SK-N-SH (cell line): ENCODE results near the gene RASD2.

Experiments
- CHD2 ChIP-seq: fragments of 150-350 bp; IDR thresholded peaks from 2 replicates; pipeline ENCODE4 v1.6.1; 2018; ENCODE audit warnings: low read length; ENCODE audit not compliant: partially characterized antibody
- CTCF ChIP-seq: fragments of 200-600 bp; sonication (generic); IDR thresholded peaks from 2 replicates; pipeline ENCODE4 v1.6.1; 2017; ENCODE audit warnings: antibody characterized with exemption, mild to moderate bottlenecking, moderate library complexity
- EP300 ChIP-seq, 2 experiments: IDR thresholded peaks; 2 replicates each; pipeline versions ENCODE4 v1.4.0 to v1.6.1; 2012; ENCODE audit warnings: borderline replicate concordance in 1 of 2, low read depth in 1 of 2, low read length in 1 of 2
- EZH2phosphoT487 ChIP-seq: fragments of 200-600 bp; sonication (generic); IDR thresholded peaks from 2 replicates; pipeline ENCODE4 v1.6.1; 2017; ENCODE audit warnings: low read depth, mixed run types, mild to moderate bottlenecking, antibody characterized with exemption, moderate library complexity, borderline replicate concordance
- FOXM1 ChIP-seq: IDR thresholded peaks from 2 replicates; pipeline ENCODE4 v1.4.0; 2012; ENCODE audit warnings: low read depth, mild to moderate bottlenecking
- GABPA ChIP-seq: IDR thresholded peaks from 2 replicates; pipeline ENCODE4 v1.4.0; 2012; ENCODE audit warnings: low read depth, mild to moderate bottlenecking
- JUND ChIP-seq: IDR thresholded peaks from 2 replicates; pipeline ENCODE4 v1.4.0; 2012
- NFIC ChIP-seq: IDR thresholded peaks from 2 replicates; pipeline ENCODE4 v1.4.0; 2012; ENCODE audit warnings: borderline replicate concordance
- RAD21 ChIP-seq: IDR thresholded peaks from 2 replicates; pipeline ENCODE4 v1.6.1; 2012; ENCODE audit warnings: mild to moderate bottlenecking, low read length
- RFX5 ChIP-seq: IDR thresholded peaks from 2 replicates; pipeline ENCODE4 v1.6.1; 2012; ENCODE audit warnings: mild to moderate bottlenecking, improper control_type of control experiment, low read length
- SIN3A ChIP-seq: IDR thresholded peaks from 2 replicates; pipeline ENCODE4 v1.6.1; 2012; ENCODE audit warnings: low read depth, mild to moderate bottlenecking, low read length, moderate library complexity, borderline replicate concordance
- TAF1 ChIP-seq: IDR thresholded peaks from 2 replicates; pipeline ENCODE4 v1.6.1; 2012; ENCODE audit warnings: low read depth, mild to moderate bottlenecking, low read length, moderate library complexity, borderline replicate concordance
- ZBTB33 ChIP-seq: IDR thresholded peaks from 2 replicates; pipeline ENCODE4 v1.4.0; 2012; ENCODE audit warnings: low read depth, borderline replicate concordance
- TF ChIP-seq, protein P1 (sequence below): fragments of 150-350 bp; IDR thresholded peaks from 2 replicates; pipeline ENCODE4 v1.6.1; 2017; ENCODE audit warnings: antibody characterized with exemption, low read length, low read depth, borderline replicate concordance

DNA sequence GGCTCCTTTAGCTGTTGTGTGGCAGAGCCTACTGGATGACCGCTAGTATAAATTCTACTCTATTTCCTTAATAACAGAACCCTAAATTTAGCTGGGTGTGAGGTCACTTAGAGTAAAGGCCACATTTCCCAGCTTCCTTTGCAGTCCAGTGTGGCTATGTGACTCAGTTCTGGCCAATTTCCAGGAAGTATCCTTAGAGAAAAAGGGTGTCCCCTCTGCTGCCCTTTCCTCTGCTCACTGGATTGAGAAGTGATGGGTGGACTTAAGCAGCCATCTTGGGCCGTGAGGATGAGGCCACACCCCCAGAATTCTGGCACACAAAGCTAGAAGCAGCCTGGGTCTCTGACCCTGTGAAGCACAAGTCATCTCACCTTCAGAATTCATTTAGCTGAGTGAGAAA lies 11.7 kb upstream of the RASD2 start:
- TF ChIP-seq CHD2 = no peak
- no peak for TF ChIP-seq RFX5
- TF ChIP-seq ZBTB33 = no peak
- TF ChIP-seq CTCF = no peak
- no peak for TF ChIP-seq TAF1
- TF ChIP-seq EP300 (IDR thresholded peaks at IDR 0.05; ENCODE audit: borderline replicate concordance in 1 of 2, low read depth in 1 of 2, low read length in 1 of 2) = no peak
- no peak for TF ChIP-seq RAD21
- no peak for TF ChIP-seq SIN3A
- TF ChIP-seq NFIC = no peak
- TF ChIP-seq FOXM1 = no peak
- no peak for TF ChIP-seq JUND
- no peak for TF ChIP-seq EZH2phosphoT487
- no peak for TF ChIP-seq GABPA
- TF ChIP-seq, protein P1, sequence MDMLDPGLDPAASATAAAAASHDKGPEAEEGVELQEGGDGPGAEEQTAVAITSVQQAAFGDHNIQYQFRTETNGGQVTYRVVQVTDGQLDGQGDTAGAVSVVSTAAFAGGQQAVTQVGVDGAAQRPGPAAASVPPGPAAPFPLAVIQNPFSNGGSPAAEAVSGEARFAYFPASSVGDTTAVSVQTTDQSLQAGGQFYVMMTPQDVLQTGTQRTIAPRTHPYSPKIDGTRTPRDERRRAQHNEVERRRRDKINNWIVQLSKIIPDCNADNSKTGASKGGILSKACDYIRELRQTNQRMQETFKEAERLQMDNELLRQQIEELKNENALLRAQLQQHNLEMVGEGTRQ = no peak
